IMR-90 (cell line): ENCODE data around the gene COLQ. TPM values are rescaled to one million over a fixed set of nuclear protein-coding genes. Genes with fewer than 3 reads are reported as not detected.

Experiments used
- ATAC-seq: fragments of 200-7000 bp; cut with Tn5 transposase; 2 replicates; pipeline ENCODE4 v1.9.1; 2020; ENCODE audit warnings: low read depth, mild to moderate bottlenecking, moderate library complexity
- BruUV-seq: library from RNA; stranded (reverse); fragments of 400-500 nt; replicated peaks from 2 replicates; lab custom pipeline; 2021; lab: Mats Ljungman, UMichigan
- CTCF ChIA-PET: fragments of 300-600 bp; formaldehyde crosslinking; extraction: SDS; loops from one replicate; lab custom pipeline; 2021; ENCODE audit warnings: antibody characterized with exemption; lab: Yijun Ruan, JAX
- POLR2A ChIA-PET: fragments of 300-600 bp; sonication (Branson Sonifier 250); formaldehyde crosslinking; loops from one replicate; lab custom pipeline; 2022; ENCODE audit warnings: antibody characterized with exemption; ENCODE audit not compliant: unreplicated experiment; lab: Charles Lee
- DNase-seq: peaks from one replicate; pipeline ENCODE4 v3.0.0; 2013
- H2AFZ ChIP-seq: replicated peaks from 2 replicates; pipeline ENCODE3; 2013; ENCODE audit warnings: low read length, mild to moderate bottlenecking; ENCODE audit not compliant: poor library complexity
- H2AK5ac ChIP-seq: 2 replicates; pipeline ENCODE4 v1.6.1; 2013; ENCODE audit warnings: low read depth, low read length, inconsistent platforms
- H2AK9ac ChIP-seq: replicated peaks from 2 replicates; pipeline ENCODE3; 2013; ENCODE audit warnings: mild to moderate bottlenecking, low read depth, low read length, moderate library complexity; ENCODE audit not compliant: poor library complexity
- H2BK120ac ChIP-seq: 2 replicates; pipeline ENCODE4 v1.6.1; 2013; ENCODE audit warnings: low read depth, low read length, inconsistent platforms
- H2BK15ac ChIP-seq: 3 replicates; pipeline ENCODE4 v1.6.1; 2013; ENCODE audit warnings: low read depth, low read length, inconsistent platforms
- H2BK20ac ChIP-seq: 2 replicates; pipeline ENCODE4 v1.6.1; 2013; ENCODE audit warnings: low read depth, mild to moderate bottlenecking, inconsistent platforms, low read length, moderate library complexity
- H2BK5ac ChIP-seq: 2 replicates; pipeline ENCODE4 v1.6.1; 2013; ENCODE audit warnings: mild to moderate bottlenecking, low read depth, low read length, inconsistent platforms; ENCODE audit not compliant: poor library complexity, severe bottlenecking
- H3K14ac ChIP-seq: replicated peaks from 2 replicates; pipeline ENCODE4 v1.6.1; 2013; ENCODE audit warnings: low read depth, low read length, inconsistent platforms
- H3K18ac ChIP-seq: 2 replicates; pipeline ENCODE4 v1.6.1; 2013; ENCODE audit warnings: low read depth, low read length, control low read depth
- H3K23ac ChIP-seq: 2 replicates; pipeline ENCODE4 v1.6.1; 2013; ENCODE audit warnings: low read depth, low read length, inconsistent platforms
- H3K27ac ChIP-seq: 2 replicates; pipeline ENCODE4 v1.5.1; 2013; ENCODE audit warnings: mild to moderate bottlenecking, control low read depth, low read length; ENCODE audit not compliant: insufficient read depth
- H3K27me3 ChIP-seq: 2 replicates; pipeline ENCODE4 v1.6.1; 2013; ENCODE audit warnings: low read length; ENCODE audit not compliant: control insufficient read depth, insufficient read depth
- H3K36me3 ChIP-seq: 2 replicates; pipeline ENCODE4 v1.6.1; 2013; ENCODE audit warnings: low read length, mixed read lengths; ENCODE audit not compliant: control insufficient read depth, insufficient read depth
- H3K4ac ChIP-seq: 2 replicates; pipeline ENCODE4 v1.6.1; 2013; ENCODE audit warnings: low read depth, low read length, inconsistent platforms
- H3K4me1 ChIP-seq: 2 replicates; pipeline ENCODE4 v1.6.1; 2013; ENCODE audit warnings: low read length, mixed read lengths; ENCODE audit not compliant: control insufficient read depth, insufficient read depth
- H3K4me2 ChIP-seq: 2 replicates; pipeline ENCODE4 v1.6.1; 2013; ENCODE audit warnings: low read depth, mild to moderate bottlenecking, control low read depth, low read length, moderate library complexity
- H3K4me3 ChIP-seq: 2 replicates; pipeline ENCODE4 v1.5.1; 2013; ENCODE audit warnings: low read depth, mild to moderate bottlenecking, control low read depth, low read length, moderate library complexity; ENCODE audit not compliant: insufficient read depth
- H3K56ac ChIP-seq: 2 replicates; pipeline ENCODE4 v1.6.1; 2013; ENCODE audit warnings: low read length, inconsistent platforms; ENCODE audit not compliant: insufficient read depth; ENCODE audit errors: extremely low read depth
- H3K79me1 ChIP-seq, 2 experiments: 2 replicates each; pipeline ENCODE4 v1.6.1; 2013; ENCODE audit warnings: low read length in 2 of 2, inconsistent platforms in 1 of 2, low read depth in 1 of 2
- H3K9ac ChIP-seq: 2 replicates; pipeline ENCODE4 v1.6.1; 2013; ENCODE audit warnings: low read depth, low read length, control low read depth
- H3K9me1 ChIP-seq: 2 replicates; pipeline ENCODE4 v1.6.1; 2013; ENCODE audit warnings: low read length, inconsistent platforms; ENCODE audit not compliant: insufficient read depth
- H3K9me3 ChIP-seq: 2 replicates; pipeline ENCODE4 v1.6.1; 2013; ENCODE audit warnings: low read length; ENCODE audit not compliant: control insufficient read depth, insufficient read depth
- H4K20me1 ChIP-seq: 2 replicates; pipeline ENCODE4 v1.6.1; 2013; ENCODE audit warnings: low read length, inconsistent platforms; ENCODE audit not compliant: insufficient read depth
- H4K5ac ChIP-seq: 2 replicates; pipeline ENCODE4 v1.6.1; 2013; ENCODE audit warnings: mild to moderate bottlenecking, low read depth, low read length, control low read depth
- H4K8ac ChIP-seq, 2 experiments: 2 replicates each; pipeline ENCODE4 v1.6.1; 2013; ENCODE audit warnings: low read depth in 2 of 2, low read length in 2 of 2, control low read depth in 1 of 2, inconsistent platforms in 1 of 2
- H4K91ac ChIP-seq: 2 replicates; pipeline ENCODE4 v1.6.1; 2013; ENCODE audit warnings: low read depth, low read length, inconsistent platforms; ENCODE audit not compliant: insufficient read depth
- MAFK ChIP-seq: IDR thresholded peaks from 2 replicates; pipeline ENCODE4 v1.6.1; 2012; ENCODE audit warnings: low read depth, low read length, improper control_type of control experiment
- WGBS, 2 experiments: methylation state at CpG; one replicate each; pipeline versions ENCODE4 v1.1.5 to v1.1.7; 2013; ENCODE audit warnings: missing lambda C conversion rate in 2 of 2; ENCODE audit not compliant: insufficient read length in 1 of 2; ENCODE audit errors: extremely low coverage in 2 of 2; 5-methylcytosine and 5-hydroxymethylcytosine counted together
- dilution Hi-C: fragments of 300-500 bp; cut with HindIII; formaldehyde crosslinking; loops from one replicate; pipeline ENCODE4 v1.14.3; 2018; ENCODE audit warnings: low sequenced_read_pairs; ENCODE audit not compliant: unreplicated experiment
- in situ Hi-C: fragments of 300-500 bp; cut with MboI; formaldehyde crosslinking; loops from 3 replicates; pipeline ENCODE4 v1.14.3; 2019; ENCODE audit warnings: low sequenced_read_pairs, inconsistent platforms, mixed read lengths
- intact Hi-C: fragments of 100-400 bp; cut with micrococcal nuclease; formaldehyde crosslinking; loops from 2 replicates; pipeline ENCODE4 v1.10.0; 2022
- polyA plus RNA-seq, 3 experiments: library from polyadenylated mRNA; depleted of rRNA; stranded (reverse); fragments of >200 nt; gene quantifications; 2 replicates each; pipeline ENCODE4 v1.2.3, GENCODE V29; 2012; ENCODE audit warnings: low replicate concordance in 1 of 3
- total RNA-seq: library from RNA; depleted of rRNA; stranded (reverse); fragments of >200 nt; gene quantifications from 2 replicates; pipeline ENCODE4 v1.2.3, GENCODE V29; 2012
- TF ChIP-seq, protein P1 (sequence below): fragments of 150-350 bp; IDR thresholded peaks from 2 replicates; pipeline ENCODE4 v1.6.1; 2016; ENCODE audit warnings: low read depth, mild to moderate bottlenecking, low read length, moderate library complexity, borderline replicate concordance

Gene COLQ
- total and polyA plus RNA-seq, 2 of the 4 experiments (the other 2 are of a cell fraction) = 0.18 to 0.65 TPM

DNA sequence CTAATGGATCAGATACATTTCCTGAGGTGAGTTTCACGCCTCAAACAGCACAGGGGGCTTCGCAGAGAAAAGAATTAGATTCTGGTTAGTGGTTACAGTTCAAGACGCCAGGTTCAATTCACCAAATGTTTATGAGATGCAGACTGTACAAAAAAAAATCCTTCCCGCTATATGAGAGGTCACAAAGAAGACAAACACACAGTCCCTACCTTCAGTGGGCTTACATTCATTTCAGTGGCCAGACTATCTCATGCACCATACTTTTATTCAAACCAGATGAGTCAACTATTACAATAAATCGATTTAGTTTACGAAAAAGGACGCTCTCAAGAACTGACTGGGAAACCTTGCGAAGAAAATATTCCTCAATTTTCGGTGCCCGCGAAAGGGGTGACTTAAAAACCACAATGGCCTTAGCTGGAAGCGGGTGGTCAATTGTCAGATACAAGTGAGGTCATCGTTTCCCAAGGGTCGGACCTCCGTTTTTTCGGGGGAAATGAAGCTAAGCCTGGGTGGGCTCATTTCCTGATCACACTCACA, 94.9 kb downstream of the COLQ start:
- peak overlapping the region; percentile 71 for H2BK5ac ChIP-seq
- H3K4me1 ChIP-seq = peaks cover 1% of the 10 kb centered on the region; the same call in 1 of the 2 replicates
- peaks cover 16% of the 10 kb centered on the region for H4K20me1 ChIP-seq
- no peak overlapping the region for H2BK15ac ChIP-seq
- TF ChIP-seq, protein P1, sequence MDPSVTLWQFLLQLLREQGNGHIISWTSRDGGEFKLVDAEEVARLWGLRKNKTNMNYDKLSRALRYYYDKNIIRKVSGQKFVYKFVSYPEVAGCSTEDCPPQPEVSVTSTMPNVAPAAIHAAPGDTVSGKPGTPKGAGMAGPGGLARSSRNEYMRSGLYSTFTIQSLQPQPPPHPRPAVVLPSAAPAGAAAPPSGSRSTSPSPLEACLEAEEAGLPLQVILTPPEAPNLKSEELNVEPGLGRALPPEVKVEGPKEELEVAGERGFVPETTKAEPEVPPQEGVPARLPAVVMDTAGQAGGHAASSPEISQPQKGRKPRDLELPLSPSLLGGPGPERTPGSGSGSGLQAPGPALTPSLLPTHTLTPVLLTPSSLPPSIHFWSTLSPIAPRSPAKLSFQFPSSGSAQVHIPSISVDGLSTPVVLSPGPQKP = no peak
- no peak for TF ChIP-seq MAFK
- H3K23ac ChIP-seq = peak overlapping the region; percentile 87
- peak overlapping the region; percentile 90 to 96 for H4K8ac ChIP-seq
- H3K14ac ChIP-seq = peak overlapping the region; percentile 91
- no peak overlapping the region for H2BK20ac ChIP-seq
- H3K18ac ChIP-seq = no peak overlapping the region
- TSS peak; percentile 48 for BruUV-seq
- DNase-seq (no peak), ATAC-seq (no peak)
- H2AFZ ChIP-seq = peak overlapping the region; percentile 98
- no peaks in the 10 kb centered on the region for H3K27me3 ChIP-seq
- intact Hi-C loops (loop anchor here (5.0 kb wide), 2 partner anchors 204 to 386 kb away; no protein-coding TSS in a partner anchor), in situ Hi-C loops (no loop called here), dilution Hi-C loops (no loop called here)
- H4K91ac ChIP-seq = peak overlapping the region; percentile 61; the same call in 1 of the 2 replicates
- H2AK9ac ChIP-seq = peak overlapping the region; percentile 90
- peak overlapping the region; percentile 92 for H3K4me3 ChIP-seq
- peak overlapping the region; percentile 88 for H3K4me2 ChIP-seq
- H4K5ac ChIP-seq = peak overlapping the region; percentile 88
- CTCF ChIA-PET = no interaction called here
- H3K27ac ChIP-seq = peak overlapping the region; percentile 93
- H3K79me1 ChIP-seq = peaks cover 34 to 60% of the 10 kb centered on the region in 2 experiments
- peak overlapping the region; percentile 83; the same call in 1 of the 2 replicates for H2AK5ac ChIP-seq
- 25% methylated on average over 3 of the region's 16 CpGs; no CpG with 5 or more reads in 1 of the 2 experiments for WGBS, 2 experiments
- H3K56ac ChIP-seq = peak overlapping the region; percentile 72; the same call in 1 of the 2 replicates
- H3K9me1 ChIP-seq = peaks cover 11% of the 10 kb centered on the region
- peak overlapping the region; percentile 96 for H3K4ac ChIP-seq
- POLR2A ChIA-PET = no interaction called here
- H3K36me3 ChIP-seq = peaks cover 16% of the 10 kb centered on the region
- H3K9me3 ChIP-seq = no peaks in the 10 kb centered on the region
- H2BK120ac ChIP-seq = no peak overlapping the region
- peak overlapping the region; percentile 96 for H3K9ac ChIP-seq
